HepG2 (cell line): Measurements from ENCODE around the gene SMIM36. TPM values are rescaled to one million over a fixed set of nuclear protein-coding genes. Genes with fewer than 3 reads are reported as not detected.

Experiments
- HHEX ChIP-seq: IDR thresholded peaks from 2 replicates; pipeline ENCODE4 v1.6.1; 2016; ENCODE audit warnings: control low read depth
- NFAT5 ChIP-seq: sonication (generic); formaldehyde crosslinking; IDR thresholded peaks from 2 replicates; pipeline ENCODE4 v1.4.0; 2020; ENCODE audit warnings: missing genetic modification reagents
- ZFP91 ChIP-seq: sonication (generic); formaldehyde crosslinking; IDR thresholded peaks from 2 replicates; pipeline ENCODE4 v1.9.0; 2022; ENCODE audit warnings: missing genetic modification reagents, mild to moderate bottlenecking, borderline replicate concordance
- polyA plus RNA-seq, 8 experiments: library from polyadenylated mRNA; depleted of rRNA in 3 of 8; stranded (reverse) in 7 of 8; unstranded in 1 of 8; fragments of >200 nt; fragmentation: Illumina TruSeq in 4 of 8; extraction: Trizol in 4 of 8; gene quantifications; 2 replicates each; pipeline versions ENCODE4 v1.2.1 to v1.2.3, GENCODE V29; 2011 to 2016; ENCODE audit warnings: low read depth in 4 of 8, missing spikeins in 1 of 8, mixed read lengths in 1 of 8; ENCODE audit not compliant: insufficient read depth in 1 of 8
- total RNA-seq, 5 experiments: library from RNA; depleted of rRNA; stranded (reverse); fragments of >200 nt; fragmentation: Illumina TruSeq; extraction: Trizol; gene quantifications; 2 replicates each; pipeline ENCODE4 v1.2.3, GENCODE V29; 2016; ENCODE audit warnings: low read depth in 1 of 5
- TF ChIP-seq, protein P1 (sequence below): sonication (generic); formaldehyde crosslinking; IDR thresholded peaks from 2 replicates; pipeline ENCODE4 v1.4.0; 2020; ENCODE audit warnings: missing genetic modification reagents, mild to moderate bottlenecking, borderline replicate concordance

The SMIM36 gene
- total and polyA plus RNA-seq, 2 of the 13 experiments (the other 11 are each of a cell fraction or from before 2014, with no cell fraction given), result not detected

GRCh38 chr17:55532670-55533069 lies 21.4 kb upstream of the SMIM36 start (continued):
- TF ChIP-seq, protein P1, sequence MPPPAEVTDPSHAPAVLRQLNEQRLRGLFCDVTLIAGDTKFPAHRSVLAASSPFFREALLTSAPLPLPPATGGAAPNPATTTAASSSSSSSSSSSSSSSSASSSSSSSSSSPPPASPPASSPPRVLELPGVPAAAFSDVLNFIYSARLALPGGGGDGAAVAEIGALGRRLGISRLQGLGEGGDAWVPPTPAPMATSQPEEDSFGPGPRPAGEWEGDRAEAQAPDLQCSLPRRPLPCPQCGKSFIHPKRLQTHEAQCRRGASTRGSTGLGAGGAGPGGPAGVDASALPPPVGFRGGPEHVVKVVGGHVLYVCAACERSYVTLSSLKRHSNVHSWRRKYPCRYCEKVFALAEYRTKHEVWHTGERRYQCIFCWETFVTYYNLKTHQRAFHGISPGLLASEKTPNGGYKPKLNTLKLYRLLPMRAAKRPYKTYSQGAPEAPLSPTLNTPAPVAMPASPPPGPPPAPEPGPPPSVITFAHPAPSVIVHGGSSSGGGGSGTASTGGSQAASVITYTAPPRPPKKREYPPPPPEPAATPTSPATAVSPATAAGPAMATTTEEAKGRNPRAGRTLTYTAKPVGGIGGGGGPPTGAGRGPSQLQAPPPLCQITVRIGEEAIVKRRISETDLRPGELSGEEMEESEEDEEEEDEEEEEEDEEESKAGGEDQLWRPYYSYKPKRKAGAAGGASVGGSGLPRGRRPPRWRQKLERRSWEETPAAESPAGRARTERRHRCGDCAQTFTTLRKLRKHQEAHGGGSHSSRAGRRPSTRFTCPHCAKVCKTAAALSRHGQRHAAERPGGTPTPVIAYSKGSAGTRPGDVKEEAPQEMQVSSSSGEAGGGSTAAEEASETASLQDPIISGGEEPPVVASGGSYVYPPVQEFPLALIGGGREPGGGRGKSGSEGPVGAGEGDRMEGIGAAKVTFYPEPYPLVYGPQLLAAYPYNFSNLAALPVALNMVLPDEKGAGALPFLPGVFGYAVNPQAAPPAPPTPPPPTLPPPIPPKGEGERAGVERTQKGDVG (CRISPR knock-in tag), result no peak
- no peak for TF ChIP-seq ZFP91 (CRISPR knock-in tag)
- no peak for TF ChIP-seq HHEX
- no peak for TF ChIP-seq NFAT5 (CRISPR knock-in tag)
